Lung (tissue), 12 donors: ENCODE measurements around the gene TEX2. TPM values are rescaled to one million over a fixed set of nuclear protein-coding genes. Genes with fewer than 3 reads are reported as not detected.
"Not testable (repeated sequence)": the region's sequence is repeated elsewhere in the genome, so short reads cannot be mapped to it uniquely, and the experiment has no call there.

Experiments used
- ATAC-seq: fragments of 200-7000 bp; cut with Tn5 transposase; one replicate; pipeline ENCODE4 v1.9.1; 2020; ENCODE audit warnings: moderate number of reproducible peaks; ENCODE audit not compliant: insufficient read depth, low FRiP score
- DNase-seq, 3 donors: peaks; one replicate each; pipeline ENCODE4 v3.0.0-alpha.2; 2013 to 2017
- H3K27ac ChIP-seq, 2 donors: one replicate each; pipeline ENCODE4 v1.5.1; 2013; ENCODE audit warnings: mild to moderate bottlenecking in 2 of 2, moderate library complexity in 2 of 2, control low read depth in 1 of 2, inconsistent platforms in 1 of 2, low read depth in 1 of 2, low read length in 1 of 2
- H3K27me3 ChIP-seq, 3 donors: one replicate each; pipeline ENCODE4 v1.5.1; 2013; ENCODE audit warnings: low read length in 2 of 3; ENCODE audit not compliant: control insufficient read depth in 3 of 3, insufficient read depth in 3 of 3
- H3K36me3 ChIP-seq, 4 donors: one replicate each; pipeline ENCODE4 v1.5.1; 2013; ENCODE audit warnings: low read length in 4 of 4, mild to moderate bottlenecking in 1 of 4, moderate library complexity in 1 of 4; ENCODE audit not compliant: control insufficient read depth in 4 of 4, insufficient read depth in 4 of 4
- H3K4me1 ChIP-seq, 5 donors: one replicate each; pipeline ENCODE4 v1.5.1; 2013; ENCODE audit warnings: low read length in 5 of 5, mild to moderate bottlenecking in 2 of 5, moderate library complexity in 1 of 5; ENCODE audit not compliant: control insufficient read depth in 5 of 5, insufficient read depth in 5 of 5
- H3K4me3 ChIP-seq: one replicate; pipeline ENCODE4 v1.5.1; 2013; ENCODE audit warnings: mild to moderate bottlenecking, control low read depth, moderate library complexity
- H3K9ac ChIP-seq, 2 donors: one replicate each; pipeline ENCODE4 v1.5.1; 2013; ENCODE audit warnings: low read length in 2 of 2, control low read depth in 1 of 2; ENCODE audit not compliant: insufficient read depth in 1 of 2
- H3K9me3 ChIP-seq, 4 donors: one replicate each; pipeline ENCODE4 v1.5.1; 2013; ENCODE audit warnings: low read length in 3 of 4, mild to moderate bottlenecking in 1 of 4, moderate library complexity in 1 of 4; ENCODE audit not compliant: control insufficient read depth in 4 of 4, insufficient read depth in 3 of 4
- CTCF ChIP-seq: IDR thresholded peaks from 2 replicates; pipeline ENCODE4 v1.5.1; 2012; ENCODE audit warnings: mild to moderate bottlenecking; ENCODE audit errors: control extremely low read depth, extremely low read depth
- WGBS, 2 donors: extraction: QIAGEN DNeasy Blood & Tissue Kit; methylation state at CpG; one replicate each; pipeline ENCODE4 v1.1.7; 2013; 5-methylcytosine and 5-hydroxymethylcytosine counted together
- polyA plus RNA-seq, 2 donors: library from polyadenylated mRNA; stranded (reverse); fragments of 200-250 nt; gene quantifications; one replicate each; pipeline ENCODE4 v1.2.1, GENCODE V29; 2013
- total RNA-seq, 2 donors: library from RNA; depleted of rRNA in 1 of 2; stranded (reverse); fragments of >200 nt in 1 of 2; gene quantifications; one replicate each; pipeline ENCODE4 v1.2.1, GENCODE V29; 2014 to 2021
- donor health status: control.
- donor health status: control.
- donor health status: Bipolar disorder and iron deficiency.
- donor health status: healthy.
- donor health status: DM: yes; HTN: yes; CAD: no.

Gene TEX2
- total and polyA plus RNA-seq, 4 donors = 10.0 to 42.8 (median 28.8) TPM

GRCh38 chr17:64183815-64184214 is 79.2 kb downstream of the TEX2 start:
- Histone ChIP-seq H3K9me3 (no peaks in the 10 kb centered on the region), H3K27me3 (no peaks in the 10 kb centered on the region), H3K36me3 (peaks cover 0 to 8% (median 5%) of the 10 kb centered on the region in 4 donors), H3K4me3 (no peak overlapping the region), H3K9ac (no peak overlapping the region), H3K27ac (no peak overlapping the region), H3K4me1 (peaks cover 0 to 2% (median 0%) of the 10 kb centered on the region in 5 donors)
- ATAC-seq (no peak), DNase-seq (no peak)
- TF ChIP-seq CTCF = no peak
- WGBS, 2 donors = 72 to 77% methylated on average over 4 of the region's 4 CpGs

GRCh38 chr17:64182325-64183012 is 80.6 kb downstream of the TEX2 start:
- DNase-seq (no peak), ATAC-seq (no peak)
- 70 to 82% methylated on average over 3 of the region's 3 CpGs for WGBS, 2 donors
- Histone ChIP-seq H3K9me3 (no peaks in the 10 kb centered on the region), H3K27ac (no peak overlapping the region), H3K4me1 (peaks cover 0 to 9% (median 0%) of the 10 kb centered on the region in 5 donors), H3K27me3 (no peaks in the 10 kb centered on the region), H3K4me3 (no peak overlapping the region), H3K9ac (no peak overlapping the region), H3K36me3 (peaks cover 0 to 11% (median 4%) of the 10 kb centered on the region in 4 donors)
- TF ChIP-seq CTCF = no peak

GRCh38 chr17:64180089-64181073 is 82.7 kb downstream of the TEX2 start:
- DNase-seq = peak in 2 of 3 donors; percentile 42 to 52

GRCh38 chr17:64179024-64179423 is 84.0 kb downstream of the TEX2 start:
- peaks cover 0 to 22% (median 6%) of the 10 kb centered on the region in 5 donors for H3K4me1 ChIP-seq
- not testable (repeated sequence) for H3K27ac ChIP-seq

More at GRCh38 chr17:64180089-64181073, 82.7 kb downstream of the TEX2 start:
- 28 to 63% methylated on average over 11 of the region's 11 CpGs for WGBS, 2 donors
- Histone ChIP-seq H3K36me3 (peaks cover 0 to 4% (median 3%) of the 10 kb centered on the region in 4 donors), H3K27me3 (no peaks in the 10 kb centered on the region), H3K4me1 (peaks cover 0 to 13% (median 2%) of the 10 kb centered on the region in 5 donors), H3K9me3 (no peaks in the 10 kb centered on the region), H3K4me3 (no peak overlapping the region), H3K27ac (peak overlapping the region in 1 of 2 donors; percentile 31), H3K9ac (no peak overlapping the region)
- no peak for ATAC-seq
- TF ChIP-seq CTCF = no peak

More at GRCh38 chr17:64179024-64179423, 84.0 kb downstream of the TEX2 start:
- not testable (repeated sequence) for H3K4me3 ChIP-seq, ATAC-seq, H3K27me3 ChIP-seq, H3K36me3 ChIP-seq, H3K9ac ChIP-seq, DNase-seq, H3K9me3 ChIP-seq
- 46 to 47% methylated on average over 4 of the region's 4 CpGs for WGBS, 2 donors
